ENCODE measurements around the gene EHD3.

- TF ChIP-seq CTCF (IDR thresholded peaks at IDR 0.05; ENCODE audit: low read length): no peak
- TF ChIP-seq EZH2phosphoT487 (IDR thresholded peaks at IDR 0.05; ENCODE audit: low read length): no peak
Measured at GRCh38 chr2:31284107-31284506, 50.2 kb downstream of the EHD3 start.

Data from MM.1S (cell line).